ENCODE results near the gene CHI3L1. TPM values are rescaled to one million over a fixed set of nuclear protein-coding genes. Genes with fewer than 3 reads are reported as not detected.
A peak's percentile ranks its signal among the peaks of the same experiment; 100 is the strongest.

CHI3L1 gene
- total and polyA plus RNA-seq, 4 donors: 5.0 to 34.7 (median 15.9) TPM

DNA sequence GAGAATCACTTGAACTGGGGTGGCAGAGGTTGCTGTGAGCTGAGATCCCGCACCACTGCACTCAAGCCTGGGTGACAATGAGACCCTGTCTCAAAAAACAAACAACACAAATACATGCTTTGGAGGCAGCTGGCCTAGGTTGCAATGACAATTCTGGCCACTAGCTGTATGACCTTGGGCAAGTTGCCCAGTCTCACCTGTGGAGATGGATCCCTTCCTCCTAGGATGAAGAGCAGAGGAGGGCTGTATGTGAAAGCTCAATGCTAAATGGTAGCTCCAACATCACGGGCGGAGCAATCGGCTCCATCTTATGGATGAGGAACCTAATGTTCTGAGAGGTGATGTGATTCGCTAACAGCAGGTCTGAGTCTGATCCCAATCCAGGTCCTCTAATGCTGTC, 38.4 kb downstream of the CHI3L1 start:
- Histone ChIP-seq H3K27me3 (ENCODE audit: control insufficient read depth in 4 of 4, insufficient read depth in 4 of 4, low read length in 3 of 4) (no peaks in the 10 kb centered on the region), H3K4me3 (ENCODE audit: low read depth in 1 of 3, low read length in 3 of 3) (no peak overlapping the region), H3K9ac (ENCODE audit: low read depth in 1 of 2, low read length in 2 of 2) (no peak overlapping the region), H3K4me1 (ENCODE audit: control insufficient read depth in 4 of 4, insufficient read depth in 4 of 4, low read length in 3 of 4) (no peaks in the 10 kb centered on the region), H3K27ac (ENCODE audit: low read depth in 1 of 2, low read length in 2 of 2) (no peak overlapping the region), H3K9me3 (ENCODE audit: control insufficient read depth in 4 of 4, low read length in 3 of 4) (no peaks in the 10 kb centered on the region), H3K36me3 (ENCODE audit: control insufficient read depth in 4 of 4, insufficient read depth in 3 of 4, low read depth in 1 of 4, low read length in 3 of 4) (no peaks in the 10 kb centered on the region)
- DNase-seq (ENCODE audit: low spot score): no peak
- TF ChIP-seq, protein P1, sequence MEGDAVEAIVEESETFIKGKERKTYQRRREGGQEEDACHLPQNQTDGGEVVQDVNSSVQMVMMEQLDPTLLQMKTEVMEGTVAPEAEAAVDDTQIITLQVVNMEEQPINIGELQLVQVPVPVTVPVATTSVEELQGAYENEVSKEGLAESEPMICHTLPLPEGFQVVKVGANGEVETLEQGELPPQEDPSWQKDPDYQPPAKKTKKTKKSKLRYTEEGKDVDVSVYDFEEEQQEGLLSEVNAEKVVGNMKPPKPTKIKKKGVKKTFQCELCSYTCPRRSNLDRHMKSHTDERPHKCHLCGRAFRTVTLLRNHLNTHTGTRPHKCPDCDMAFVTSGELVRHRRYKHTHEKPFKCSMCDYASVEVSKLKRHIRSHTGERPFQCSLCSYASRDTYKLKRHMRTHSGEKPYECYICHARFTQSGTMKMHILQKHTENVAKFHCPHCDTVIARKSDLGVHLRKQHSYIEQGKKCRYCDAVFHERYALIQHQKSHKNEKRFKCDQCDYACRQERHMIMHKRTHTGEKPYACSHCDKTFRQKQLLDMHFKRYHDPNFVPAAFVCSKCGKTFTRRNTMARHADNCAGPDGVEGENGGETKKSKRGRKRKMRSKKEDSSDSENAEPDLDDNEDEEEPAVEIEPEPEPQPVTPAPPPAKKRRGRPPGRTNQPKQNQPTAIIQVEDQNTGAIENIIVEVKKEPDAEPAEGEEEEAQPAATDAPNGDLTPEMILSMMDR (IDR thresholded peaks at IDR 0.05; ENCODE audit: low read depth, low read length, missing input control): peak; percentile 32
- TF ChIP-seq, protein P2, sequence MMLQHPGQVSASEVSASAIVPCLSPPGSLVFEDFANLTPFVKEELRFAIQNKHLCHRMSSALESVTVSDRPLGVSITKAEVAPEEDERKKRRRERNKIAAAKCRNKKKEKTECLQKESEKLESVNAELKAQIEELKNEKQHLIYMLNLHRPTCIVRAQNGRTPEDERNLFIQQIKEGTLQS (IDR thresholded peaks at IDR 0.05): no peak
- 94% methylated on average over 5 of the region's 5 CpGs for WGBS

DNA sequence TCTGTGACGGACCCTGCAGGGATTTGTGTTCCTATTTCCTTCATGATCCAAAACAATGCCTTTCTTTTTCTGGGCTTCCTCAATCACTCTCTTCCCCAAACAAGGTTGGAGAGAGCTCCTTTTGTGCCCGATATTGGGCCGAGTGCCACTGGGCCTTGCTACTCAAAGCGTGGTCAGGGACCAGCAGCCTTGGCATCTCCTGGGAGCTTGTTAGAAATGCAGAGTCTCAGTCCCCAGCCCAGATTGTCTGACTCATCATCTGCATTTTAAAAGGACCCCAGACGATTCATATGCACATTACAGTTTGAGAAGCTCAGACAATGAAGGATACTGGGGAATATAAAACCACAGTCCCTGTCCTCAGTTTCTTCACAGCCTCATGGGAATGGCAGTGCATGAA, 39.1 kb downstream of the CHI3L1 start:
- H3K9me3 ChIP-seq (ENCODE audit: control insufficient read depth in 4 of 4, low read length in 3 of 4): no peaks in the 10 kb centered on the region
- no peak overlapping the region for H3K9ac ChIP-seq (ENCODE audit: low read depth in 1 of 2, low read length in 2 of 2)
- 87% methylated on average over 5 of the region's 5 CpGs for WGBS
- H3K4me3 ChIP-seq (ENCODE audit: low read depth in 1 of 3, low read length in 3 of 3): no peak overlapping the region
- no peaks in the 10 kb centered on the region for H3K27me3 ChIP-seq (ENCODE audit: control insufficient read depth in 4 of 4, insufficient read depth in 4 of 4, low read length in 3 of 4)
- DNase-seq (ENCODE audit: low spot score): no peak
- TF ChIP-seq YY1 (IDR thresholded peaks at IDR 0.05) (no peak), GABPA (IDR thresholded peaks at IDR 0.05 in 1 of 2, conservative IDR thresholded peaks at IDR 0.05 in 1 of 2) (no peak), RAD21 (IDR thresholded peaks at IDR 0.05) (no peak), TAF1 (conservative IDR thresholded peaks at IDR 0.05) (no peak), RXRA (IDR thresholded peaks at IDR 0.05) (no peak)
- TF ChIP-seq, protein P2 (IDR thresholded peaks at IDR 0.05): no peak
- TF ChIP-seq, protein P1 (IDR thresholded peaks at IDR 0.05; ENCODE audit: low read depth, low read length, missing input control): no peak
- no peak overlapping the region for H3K27ac ChIP-seq (ENCODE audit: low read depth in 1 of 2, low read length in 2 of 2)
- H3K4me1 ChIP-seq (ENCODE audit: control insufficient read depth in 4 of 4, insufficient read depth in 4 of 4, low read length in 3 of 4): no peaks in the 10 kb centered on the region
- H3K36me3 ChIP-seq (ENCODE audit: control insufficient read depth in 4 of 4, insufficient read depth in 3 of 4, low read depth in 1 of 4, low read length in 3 of 4): no peaks in the 10 kb centered on the region

- no peaks in the 10 kb centered on the region for H3K4me1 ChIP-seq (ENCODE audit: control insufficient read depth in 4 of 4, insufficient read depth in 4 of 4, low read length in 3 of 4)
- H3K27me3 ChIP-seq (ENCODE audit: control insufficient read depth in 4 of 4, insufficient read depth in 4 of 4, low read length in 3 of 4): no peaks in the 10 kb centered on the region
- no peak for DNase-seq (ENCODE audit: low spot score)
- H3K4me3 ChIP-seq (ENCODE audit: low read depth in 1 of 3, low read length in 3 of 3): no peak overlapping the region
- 91% methylated on average over 7 of the region's 7 CpGs for WGBS
- H3K9ac ChIP-seq (ENCODE audit: low read depth in 1 of 2, low read length in 2 of 2): no peak overlapping the region
- H3K9me3 ChIP-seq (ENCODE audit: control insufficient read depth in 4 of 4, low read length in 3 of 4): no peaks in the 10 kb centered on the region
- no peak overlapping the region for H3K27ac ChIP-seq (ENCODE audit: low read depth in 1 of 2, low read length in 2 of 2)
- H3K36me3 ChIP-seq (ENCODE audit: control insufficient read depth in 4 of 4, insufficient read depth in 3 of 4, low read depth in 1 of 4, low read length in 3 of 4): no peaks in the 10 kb centered on the region
- TF ChIP-seq, protein P1 (IDR thresholded peaks at IDR 0.05; ENCODE audit: low read depth, low read length, missing input control): no peak
- no peak for TF ChIP-seq JUND (IDR thresholded peaks at IDR 0.05)
- TF ChIP-seq FOXA2 (IDR thresholded peaks at IDR 0.05): no peak
- no peak for TF ChIP-seq SP1 (IDR thresholded peaks at IDR 0.05)
- no peak for TF ChIP-seq TAF1 (conservative IDR thresholded peaks at IDR 0.05)
- no peak for TF ChIP-seq RAD21 (IDR thresholded peaks at IDR 0.05)
- TF ChIP-seq, protein P3, sequence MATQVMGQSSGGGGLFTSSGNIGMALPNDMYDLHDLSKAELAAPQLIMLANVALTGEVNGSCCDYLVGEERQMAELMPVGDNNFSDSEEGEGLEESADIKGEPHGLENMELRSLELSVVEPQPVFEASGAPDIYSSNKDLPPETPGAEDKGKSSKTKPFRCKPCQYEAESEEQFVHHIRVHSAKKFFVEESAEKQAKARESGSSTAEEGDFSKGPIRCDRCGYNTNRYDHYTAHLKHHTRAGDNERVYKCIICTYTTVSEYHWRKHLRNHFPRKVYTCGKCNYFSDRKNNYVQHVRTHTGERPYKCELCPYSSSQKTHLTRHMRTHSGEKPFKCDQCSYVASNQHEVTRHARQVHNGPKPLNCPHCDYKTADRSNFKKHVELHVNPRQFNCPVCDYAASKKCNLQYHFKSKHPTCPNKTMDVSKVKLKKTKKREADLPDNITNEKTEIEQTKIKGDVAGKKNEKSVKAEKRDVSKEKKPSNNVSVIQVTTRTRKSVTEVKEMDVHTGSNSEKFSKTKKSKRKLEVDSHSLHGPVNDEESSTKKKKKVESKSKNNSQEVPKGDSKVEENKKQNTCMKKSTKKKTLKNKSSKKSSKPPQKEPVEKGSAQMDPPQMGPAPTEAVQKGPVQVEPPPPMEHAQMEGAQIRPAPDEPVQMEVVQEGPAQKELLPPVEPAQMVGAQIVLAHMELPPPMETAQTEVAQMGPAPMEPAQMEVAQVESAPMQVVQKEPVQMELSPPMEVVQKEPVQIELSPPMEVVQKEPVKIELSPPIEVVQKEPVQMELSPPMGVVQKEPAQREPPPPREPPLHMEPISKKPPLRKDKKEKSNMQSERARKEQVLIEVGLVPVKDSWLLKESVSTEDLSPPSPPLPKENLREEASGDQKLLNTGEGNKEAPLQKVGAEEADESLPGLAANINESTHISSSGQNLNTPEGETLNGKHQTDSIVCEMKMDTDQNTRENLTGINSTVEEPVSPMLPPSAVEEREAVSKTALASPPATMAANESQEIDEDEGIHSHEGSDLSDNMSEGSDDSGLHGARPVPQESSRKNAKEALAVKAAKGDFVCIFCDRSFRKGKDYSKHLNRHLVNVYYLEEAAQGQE (IDR thresholded peaks at IDR 0.05): no peak
- TF ChIP-seq NR2F2 (IDR thresholded peaks at IDR 0.05): no peak
- TF ChIP-seq EGR1 (IDR thresholded peaks at IDR 0.05; ENCODE audit: low read depth in 2 of 2): no peak
- TF ChIP-seq, protein P4, sequence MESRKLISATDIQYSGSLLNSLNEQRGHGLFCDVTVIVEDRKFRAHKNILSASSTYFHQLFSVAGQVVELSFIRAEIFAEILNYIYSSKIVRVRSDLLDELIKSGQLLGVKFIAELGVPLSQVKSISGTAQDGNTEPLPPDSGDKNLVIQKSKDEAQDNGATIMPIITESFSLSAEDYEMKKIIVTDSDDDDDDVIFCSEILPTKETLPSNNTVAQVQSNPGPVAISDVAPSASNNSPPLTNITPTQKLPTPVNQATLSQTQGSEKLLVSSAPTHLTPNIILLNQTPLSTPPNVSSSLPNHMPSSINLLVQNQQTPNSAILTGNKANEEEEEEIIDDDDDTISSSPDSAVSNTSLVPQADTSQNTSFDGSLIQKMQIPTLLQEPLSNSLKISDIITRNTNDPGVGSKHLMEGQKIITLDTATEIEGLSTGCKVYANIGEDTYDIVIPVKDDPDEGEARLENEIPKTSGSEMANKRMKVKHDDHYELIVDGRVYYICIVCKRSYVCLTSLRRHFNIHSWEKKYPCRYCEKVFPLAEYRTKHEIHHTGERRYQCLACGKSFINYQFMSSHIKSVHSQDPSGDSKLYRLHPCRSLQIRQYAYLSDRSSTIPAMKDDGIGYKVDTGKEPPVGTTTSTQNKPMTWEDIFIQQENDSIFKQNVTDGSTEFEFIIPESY (IDR thresholded peaks at IDR 0.05): no peak
- TF ChIP-seq FOXA1 (IDR thresholded peaks at IDR 0.05): no peak
- TF ChIP-seq YY1 (IDR thresholded peaks at IDR 0.05): no peak
Measured at GRCh38 chr1:203146537-203146936, 40.0 kb downstream of the CHI3L1 start.
